GM18909 (cell line): ENCODE data around the gene SCN1A.
A peak's percentile ranks its signal among the peaks of the same experiment; 100 is the strongest.
"Not testable (repeated sequence)": the region's sequence is repeated elsewhere in the genome, so short reads cannot be mapped to it uniquely, and the experiment has no call there.

Source experiments
- ATAC-seq: cut with Tn5 transposase; IDR thresholded peaks from one replicate; pipeline ENCODE4 v1.9.1; 2021; ENCODE audit warnings: mild to moderate bottlenecking; ENCODE audit not compliant: unreplicated experiment, poor library complexity

Gene SCN1A

GRCh38 chr2:166011660-166012059 is 116.2 kb downstream of the SCN1A start:
- ATAC-seq, result no peak

- ATAC-seq, result no peak
Observed at GRCh38 chr2:166000401-166000800, 127.4 kb downstream of the SCN1A start.

GRCh38 chr2:165990846-165991245 is 137.0 kb downstream of the SCN1A start:
- ATAC-seq, result no peak

- no peak for ATAC-seq
Observed at GRCh38 chr2:165989851-165990250, 138.0 kb downstream of the SCN1A start.

GRCh38 chr2:165985120-165985519 is 142.7 kb downstream of the SCN1A start:
- ATAC-seq, result no peak

- not testable (repeated sequence) for ATAC-seq
Observed at GRCh38 chr2:165972161-165972560, 155.7 kb downstream of the SCN1A start.

GRCh38 chr2:165970663-165971062 is 157.2 kb downstream of the SCN1A start:
- no peak for ATAC-seq

GRCh38 chr2:165969227-165969626 is 158.6 kb downstream of the SCN1A start:
- no peak for ATAC-seq

GRCh38 chr2:165967746-165968145 is 160.1 kb downstream of the SCN1A start:
- no peak for ATAC-seq

- no peak for ATAC-seq
Observed at GRCh38 chr2:165961818-165962217, 166.0 kb downstream of the SCN1A start.

GRCh38 chr2:165959371-165959770 is 168.4 kb downstream of the SCN1A start:
- ATAC-seq, result no peak

GRCh38 chr2:165958313-165958960 is 169.4 kb downstream of the SCN1A start:
- ATAC-seq, result no peak

GRCh38 chr2:165957030-165957675 is 170.7 kb downstream of the SCN1A start:
- no peak for ATAC-seq

GRCh38 chr2:165953655-165954606 is 173.9 kb downstream of the SCN1A start, which contains the start of gene TTC21B:
TSS of gene TTC21B (minus strand) at chr2:165953776. CDS start at chr2:165953705, 71 bp downstream.
- peak; percentile 96 for ATAC-seq

GRCh38 chr2:165953306-165953654 is 174.5 kb downstream of the SCN1A start:
- ATAC-seq, result peak; percentile 39

- ATAC-seq, result no peak
Observed at GRCh38 chr2:165952741-165953211, 175.0 kb downstream of the SCN1A start.

- ATAC-seq, result no peak
Observed at GRCh38 chr2:165952085-165952484, 175.7 kb downstream of the SCN1A start.

- no peak for ATAC-seq
Observed at GRCh38 chr2:165950438-165950837, 177.4 kb downstream of the SCN1A start.

- no peak for ATAC-seq
Observed at GRCh38 chr2:165941827-165942226, 186.0 kb downstream of the SCN1A start.

GRCh38 chr2:165938237-165938636 is 189.6 kb downstream of the SCN1A start:
- no peak for ATAC-seq
